T1000 (cell line): ENCODE data around the gene FLRT3.

Experiments used
- DNase-seq: peaks from one replicate; lab custom pipeline; 2025; ENCODE audit warnings: mixed read lengths; lab: John Stamatoyannopoulos, UW

Gene FLRT3

GRCh38 chr20:14337400-14338171 lies at the start of gene FLRT3:
FLRT3 (minus strand) TSS chr20:14337612; CDS start chr20:14327506, 10,106 bp downstream.
- peak; percentile 72 for DNase-seq

GRCh38 chr20:14386726-14387125 lies 49.3 kb upstream of the FLRT3 start:
- no peak for DNase-seq

- DNase-seq = no peak
Measured at GRCh38 chr20:14385176-14385740, 47.8 kb upstream of the FLRT3 start.

- no peak for DNase-seq
Measured at GRCh38 chr20:14384416-14385175, 47.2 kb upstream of the FLRT3 start.

GRCh38 chr20:14383335-14383734 lies 45.9 kb upstream of the FLRT3 start:
- no peak for DNase-seq

GRCh38 chr20:14378326-14378725 lies 40.9 kb upstream of the FLRT3 start:
- no peak for DNase-seq

GRCh38 chr20:14375416-14375985 lies 38.1 kb upstream of the FLRT3 start:
- no peak for DNase-seq

- no peak for DNase-seq
Measured at GRCh38 chr20:14374196-14374595, 36.8 kb upstream of the FLRT3 start.

- DNase-seq = no peak
Measured at GRCh38 chr20:14361509-14362345, 24.3 kb upstream of the FLRT3 start.

- no peak for DNase-seq
Measured at GRCh38 chr20:14360416-14360815, 23.0 kb upstream of the FLRT3 start.

- DNase-seq = no peak
Measured at GRCh38 chr20:14355791-14356190, 18.4 kb upstream of the FLRT3 start.

- DNase-seq = no peak
Measured at GRCh38 chr20:14344746-14345145, 7.3 kb upstream of the FLRT3 start.

- DNase-seq = no peak
Measured at GRCh38 chr20:14343491-14344065, 6.2 kb upstream of the FLRT3 start.

GRCh38 chr20:14342918-14343317 lies 5.5 kb upstream of the FLRT3 start:
- DNase-seq = no peak

- DNase-seq = no peak
Measured at GRCh38 chr20:14341801-14342200, 4.4 kb upstream of the FLRT3 start.

- no peak for DNase-seq
Measured at GRCh38 chr20:14336686-14337085, 726 bp downstream of the FLRT3 start.

- DNase-seq = no peak
Measured at GRCh38 chr20:14335052-14335451, 2.4 kb downstream of the FLRT3 start.

- DNase-seq = peak; percentile 15
Measured at GRCh38 chr20:14334306-14334930, 3.0 kb downstream of the FLRT3 start.

- no peak for DNase-seq
Measured at GRCh38 chr20:14333721-14334120, 3.7 kb downstream of the FLRT3 start.

- no peak for DNase-seq
Measured at GRCh38 chr20:14332866-14333265, 4.5 kb downstream of the FLRT3 start.

GRCh38 chr20:14331646-14332045 lies 5.8 kb downstream of the FLRT3 start:
- DNase-seq = no peak
